ENCODE data around the gene KIAA1671.
A peak's percentile ranks its signal among the peaks of the same experiment; 100 is the strongest.

Gene KIAA1671

DNA sequence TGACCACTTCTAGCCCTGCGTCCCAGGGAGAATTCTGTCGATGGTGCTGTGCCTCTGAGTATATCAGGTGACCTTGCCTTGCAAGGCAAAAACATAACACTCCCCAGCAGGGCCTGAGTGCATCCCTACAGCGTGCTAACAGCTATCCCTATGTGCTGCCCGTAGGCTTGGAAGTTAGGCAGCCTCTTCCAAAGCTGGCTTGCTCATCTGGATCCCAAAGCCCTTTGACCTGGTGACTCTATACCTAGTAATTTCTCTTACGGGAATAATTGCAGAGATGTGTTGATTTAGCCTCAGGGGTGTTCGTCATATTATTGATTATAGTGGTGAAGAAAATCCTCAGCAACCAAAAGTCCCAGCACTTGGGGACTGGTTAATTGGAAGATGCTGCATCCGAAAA lies 214.6 kb downstream of the KIAA1671 start:
- WGBS (ENCODE audit: extremely low coverage, insufficient coverage, low lambda C conversion rate), result no CpG with 5 or more reads among the region's 7 CpGs
- H4K8ac ChIP-seq (ENCODE audit: low read depth, low read length), result no peak overlapping the region
- DNase-seq, result no peak

DNA sequence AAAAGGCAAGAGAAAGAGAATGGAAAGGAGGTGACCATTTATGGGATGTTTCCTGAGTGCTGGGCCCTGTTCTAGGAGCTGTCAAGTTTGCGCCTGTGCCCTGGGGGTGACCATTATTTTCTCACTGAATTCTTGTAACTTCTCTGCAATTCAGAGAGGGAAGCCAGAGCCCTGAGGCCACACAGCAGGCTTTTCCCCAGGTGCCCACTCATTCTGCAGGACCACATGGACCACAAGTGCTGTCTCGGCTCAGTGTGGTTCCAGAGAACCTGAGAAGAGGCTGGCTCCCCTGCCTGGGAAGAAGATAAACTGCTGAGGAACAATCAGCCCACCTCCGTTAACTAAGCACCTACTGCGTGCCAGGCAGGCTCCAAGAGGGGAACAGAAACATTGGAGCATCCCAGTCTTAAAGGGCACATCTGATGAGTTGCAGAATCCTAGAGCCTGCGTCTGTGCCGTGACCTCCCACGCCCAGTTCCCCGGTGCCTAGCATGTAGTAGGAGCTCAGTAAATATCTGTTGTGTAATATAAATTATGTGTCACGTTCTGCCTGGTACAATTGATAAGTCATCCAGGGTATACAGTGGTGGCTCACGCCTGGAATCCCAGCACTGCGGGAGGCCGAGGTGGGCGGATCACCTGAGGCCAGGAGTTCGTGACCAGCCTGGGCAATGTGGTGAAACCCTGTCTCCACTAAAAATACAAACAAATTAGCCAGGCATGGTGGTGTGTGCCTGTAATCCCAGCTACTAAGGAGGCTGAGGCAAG lies 215.5 kb downstream of the KIAA1671 start:
- Histone ChIP-seq H3K4me2 (ENCODE audit: low read length) (no peak overlapping the region), H3K4me3 (ENCODE audit: low read length) (no peak overlapping the region), H4K8ac (ENCODE audit: low read depth, low read length) (no peak overlapping the region), H3K79me1 (ENCODE audit: low read length) (no peaks in the 10 kb centered on the region), H3K4ac (ENCODE audit: low read depth, low read length) (no peak overlapping the region), H3K27ac (ENCODE audit: low read depth, low read length) (no peak overlapping the region), H3K27me3 (ENCODE audit: insufficient read depth, low read length, poor library complexity) (no peaks in the 10 kb centered on the region), H3K4me1 (ENCODE audit: control insufficient read depth, low read depth, low read length) (no peaks in the 10 kb centered on the region), H3K9ac (ENCODE audit: low read length) (no peak overlapping the region), H2BK120ac (ENCODE audit: low read depth, low read length) (no peak overlapping the region), H3K23ac (ENCODE audit: low read length) (no peak overlapping the region), H2BK15ac (replicated peaks; ENCODE audit: low read depth) (no peak overlapping the region), H3K79me2 (ENCODE audit: control insufficient read depth, insufficient read depth, low read length) (no peaks in the 10 kb centered on the region), H3K36me3 (ENCODE audit: control insufficient read depth, insufficient read depth, low read length) (no peaks in the 10 kb centered on the region), H3K18ac (ENCODE audit: low read length) (no peak overlapping the region), H3K56ac (ENCODE audit: low read length) (no peak overlapping the region), H2BK5ac (ENCODE audit: low read length) (no peak overlapping the region), H4K5ac (ENCODE audit: low read length) (no peak overlapping the region), H2AK5ac (ENCODE audit: low read length) (no peak overlapping the region)
- no peak for DNase-seq
- no CpG with 5 or more reads among the region's 14 CpGs for WGBS (ENCODE audit: extremely low coverage, insufficient coverage, low lambda C conversion rate)

More for the DNA sequence above, 214.6 kb downstream of the KIAA1671 start:
- Histone ChIP-seq H3K23ac (ENCODE audit: low read length) (no peak overlapping the region), H3K9ac (ENCODE audit: low read length) (no peak overlapping the region), H3K79me1 (ENCODE audit: low read length) (no peaks in the 10 kb centered on the region), H3K56ac (ENCODE audit: low read length) (no peak overlapping the region), H3K27me3 (ENCODE audit: insufficient read depth, low read length, poor library complexity) (no peaks in the 10 kb centered on the region), H2BK120ac (ENCODE audit: low read depth, low read length) (no peak overlapping the region), H2BK15ac (replicated peaks; ENCODE audit: low read depth) (no peak overlapping the region), H3K27ac (ENCODE audit: low read depth, low read length) (no peak overlapping the region), H2AK5ac (ENCODE audit: low read length) (no peak overlapping the region), H3K4ac (ENCODE audit: low read depth, low read length) (no peak overlapping the region), H3K18ac (ENCODE audit: low read length) (no peak overlapping the region), H3K4me1 (ENCODE audit: control insufficient read depth, low read depth, low read length) (no peaks in the 10 kb centered on the region), H3K4me3 (ENCODE audit: low read length) (no peak overlapping the region), H3K79me2 (ENCODE audit: control insufficient read depth, insufficient read depth, low read length) (no peaks in the 10 kb centered on the region), H3K4me2 (ENCODE audit: low read length) (no peak overlapping the region), H2BK5ac (ENCODE audit: low read length) (no peak overlapping the region), H3K36me3 (ENCODE audit: control insufficient read depth, insufficient read depth, low read length) (no peaks in the 10 kb centered on the region), H4K5ac (ENCODE audit: low read length) (no peak overlapping the region)

DNA sequence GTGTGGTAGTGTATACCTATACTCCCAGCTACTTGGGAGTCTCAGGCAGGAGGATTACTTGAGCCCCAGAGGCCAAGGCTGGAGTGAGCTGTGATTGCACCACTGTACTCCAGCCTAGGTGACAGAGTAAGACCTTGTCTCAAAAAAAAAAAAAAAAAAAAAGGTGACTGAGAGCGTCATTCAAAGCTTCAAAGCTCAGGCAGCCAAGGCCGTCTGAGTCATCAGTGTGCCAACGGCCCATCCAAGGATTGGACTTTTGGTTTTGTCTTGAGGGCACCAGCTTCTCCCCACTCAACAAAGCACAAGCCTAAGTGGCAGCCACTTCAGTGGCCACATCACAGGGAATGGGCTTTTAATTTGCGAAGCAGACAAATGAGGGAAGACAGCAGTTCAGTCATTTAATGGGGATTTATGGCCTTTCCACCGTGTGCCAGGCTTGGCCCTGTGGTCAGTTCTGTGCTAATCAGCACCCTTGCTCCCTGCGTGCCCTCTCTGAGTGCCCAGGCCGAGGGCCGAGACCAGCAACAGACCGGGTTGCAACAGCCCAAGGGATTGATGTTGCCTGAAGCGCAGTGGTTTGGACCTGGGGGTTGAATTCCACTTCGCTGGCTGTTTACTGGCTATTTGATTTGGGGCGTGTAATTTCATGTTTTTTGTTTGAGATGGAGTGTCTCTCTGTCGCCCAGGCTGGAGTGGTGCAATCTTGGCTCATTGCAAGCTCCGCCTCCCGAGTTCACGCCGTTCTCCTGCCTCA lies 216.9 kb downstream of the KIAA1671 start:
- Histone ChIP-seq H3K56ac (ENCODE audit: low read length) (no peak overlapping the region), H3K27me3 (ENCODE audit: insufficient read depth, low read length, poor library complexity) (no peaks in the 10 kb centered on the region), H3K9ac (ENCODE audit: low read length) (no peak overlapping the region), H3K23ac (ENCODE audit: low read length) (no peak overlapping the region), H4K5ac (ENCODE audit: low read length) (no peak overlapping the region), H3K4ac (ENCODE audit: low read depth, low read length) (no peak overlapping the region), H2BK120ac (ENCODE audit: low read depth, low read length) (no peak overlapping the region), H3K4me1 (ENCODE audit: control insufficient read depth, low read depth, low read length) (no peaks in the 10 kb centered on the region), H2BK5ac (ENCODE audit: low read length) (no peak overlapping the region), H2AK5ac (ENCODE audit: low read length) (no peak overlapping the region), H3K36me3 (ENCODE audit: control insufficient read depth, insufficient read depth, low read length) (peaks cover 3% of the 10 kb centered on the region), H3K4me3 (ENCODE audit: low read length) (no peak overlapping the region), H2BK15ac (replicated peaks; ENCODE audit: low read depth) (no peak overlapping the region), H4K8ac (ENCODE audit: low read depth, low read length) (no peak overlapping the region), H3K4me2 (ENCODE audit: low read length) (no peak overlapping the region), H3K27ac (ENCODE audit: low read depth, low read length) (no peak overlapping the region), H3K79me1 (ENCODE audit: low read length) (no peaks in the 10 kb centered on the region), H3K79me2 (ENCODE audit: control insufficient read depth, insufficient read depth, low read length) (no peaks in the 10 kb centered on the region), H3K18ac (ENCODE audit: low read length) (no peak overlapping the region)
- no peak for DNase-seq
- no CpG with 5 or more reads among the region's 17 CpGs for WGBS (ENCODE audit: extremely low coverage, insufficient coverage, low lambda C conversion rate)

DNA sequence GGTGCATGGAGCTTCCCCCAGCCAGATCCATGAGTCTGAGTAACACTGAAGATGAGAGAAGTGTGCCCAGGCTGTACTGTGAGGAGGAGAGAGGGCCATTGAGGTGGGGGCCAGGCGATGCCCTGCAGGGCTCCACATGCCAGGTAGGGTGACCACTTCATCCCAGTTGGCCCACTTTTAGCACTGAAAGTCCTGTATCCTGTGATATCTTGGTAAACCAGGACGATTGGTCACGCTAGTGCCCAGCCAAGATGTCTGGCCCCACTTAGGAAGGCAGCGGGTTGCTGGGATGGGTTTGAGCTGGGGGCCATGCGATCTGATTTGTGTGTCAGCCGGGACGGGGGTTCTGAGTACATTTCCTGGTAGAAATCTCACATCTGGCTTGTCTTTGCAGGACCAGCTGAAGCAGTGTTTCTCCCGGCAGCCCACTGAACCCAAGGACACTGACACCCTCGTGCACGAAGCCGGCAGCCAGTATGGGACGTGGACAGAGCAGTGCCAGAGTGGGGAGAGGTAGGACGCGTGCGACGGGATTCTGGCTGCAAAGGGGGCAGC lies 218.0 kb downstream of the KIAA1671 start:
- Histone ChIP-seq H3K4ac (ENCODE audit: low read depth, low read length) (no peak overlapping the region), H2BK5ac (ENCODE audit: low read length) (no peak overlapping the region), H2BK120ac (ENCODE audit: low read depth, low read length) (no peak overlapping the region), H3K79me2 (ENCODE audit: control insufficient read depth, insufficient read depth, low read length) (no peaks in the 10 kb centered on the region), H4K8ac (ENCODE audit: low read depth, low read length) (no peak overlapping the region), H3K36me3 (ENCODE audit: control insufficient read depth, insufficient read depth, low read length) (peaks cover 3% of the 10 kb centered on the region), H4K5ac (ENCODE audit: low read length) (no peak overlapping the region), H3K27ac (ENCODE audit: low read depth, low read length) (no peak overlapping the region), H3K4me1 (ENCODE audit: control insufficient read depth, low read depth, low read length) (no peaks in the 10 kb centered on the region), H3K4me2 (ENCODE audit: low read length) (no peak overlapping the region), H3K9ac (ENCODE audit: low read length) (no peak overlapping the region), H2AK5ac (ENCODE audit: low read length) (no peak overlapping the region), H3K79me1 (ENCODE audit: low read length) (no peaks in the 10 kb centered on the region), H3K18ac (ENCODE audit: low read length) (no peak overlapping the region), H3K23ac (ENCODE audit: low read length) (no peak overlapping the region), H2BK15ac (replicated peaks; ENCODE audit: low read depth) (no peak overlapping the region), H3K56ac (ENCODE audit: low read length) (no peak overlapping the region), H3K27me3 (ENCODE audit: insufficient read depth, low read length, poor library complexity) (no peaks in the 10 kb centered on the region), H3K4me3 (ENCODE audit: low read length) (no peak overlapping the region)
- no peak for DNase-seq
- no CpG with 5 or more reads among the region's 16 CpGs for WGBS (ENCODE audit: extremely low coverage, insufficient coverage, low lambda C conversion rate)

DNA sequence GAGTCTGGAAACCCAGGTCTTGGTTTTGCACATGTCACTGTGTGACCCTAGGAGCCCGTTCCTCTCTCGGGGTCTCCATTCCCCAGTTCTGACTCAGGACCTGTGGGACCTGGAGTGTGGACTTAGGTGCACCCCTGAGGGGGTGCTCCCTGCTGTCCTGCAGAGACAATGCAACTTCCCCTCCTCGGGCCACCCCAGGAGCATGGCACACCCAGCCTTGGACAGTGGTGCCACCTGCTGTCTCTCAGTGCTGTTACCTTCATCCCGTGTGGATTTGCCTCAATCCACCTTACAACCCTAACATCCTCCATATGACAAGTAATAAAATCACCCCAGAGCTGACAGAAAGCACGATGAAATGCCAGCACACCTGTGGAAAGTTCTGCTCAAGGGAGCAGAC lies 219.6 kb downstream of the KIAA1671 start:
- Histone ChIP-seq H3K4me1 (ENCODE audit: control insufficient read depth, low read depth, low read length) (no peaks in the 10 kb centered on the region), H3K4me3 (ENCODE audit: low read length) (no peak overlapping the region), H2BK120ac (ENCODE audit: low read depth, low read length) (no peak overlapping the region), H4K8ac (ENCODE audit: low read depth, low read length) (no peak overlapping the region), H4K5ac (ENCODE audit: low read length) (no peak overlapping the region), H3K79me2 (ENCODE audit: control insufficient read depth, insufficient read depth, low read length) (no peaks in the 10 kb centered on the region), H3K9ac (ENCODE audit: low read length) (no peak overlapping the region), H3K23ac (ENCODE audit: low read length) (no peak overlapping the region), H3K56ac (ENCODE audit: low read length) (no peak overlapping the region), H3K18ac (ENCODE audit: low read length) (no peak overlapping the region), H3K79me1 (ENCODE audit: low read length) (no peaks in the 10 kb centered on the region), H3K4ac (ENCODE audit: low read depth, low read length) (no peak overlapping the region), H3K27me3 (ENCODE audit: insufficient read depth, low read length, poor library complexity) (no peaks in the 10 kb centered on the region), H3K36me3 (ENCODE audit: control insufficient read depth, insufficient read depth, low read length) (peaks cover 3% of the 10 kb centered on the region), H3K27ac (ENCODE audit: low read depth, low read length) (no peak overlapping the region), H2AK5ac (ENCODE audit: low read length) (no peak overlapping the region), H3K4me2 (ENCODE audit: low read length) (no peak overlapping the region), H2BK15ac (replicated peaks; ENCODE audit: low read depth) (no peak overlapping the region), H2BK5ac (ENCODE audit: low read length) (no peak overlapping the region)
- no CpG with 5 or more reads among the region's 5 CpGs for WGBS (ENCODE audit: extremely low coverage, insufficient coverage, low lambda C conversion rate)
- DNase-seq, result peak; percentile 24

Measured in mesendoderm (in vitro differentiated cells).